ENCODE results near the gene PPP1R15B. TPM values are rescaled to one million over a fixed set of nuclear protein-coding genes. Genes with fewer than 3 reads are reported as not detected.

Gene PPP1R15B
- total RNA-seq, 1 donor from 2014 or later, result 43.3 TPM

DNA sequence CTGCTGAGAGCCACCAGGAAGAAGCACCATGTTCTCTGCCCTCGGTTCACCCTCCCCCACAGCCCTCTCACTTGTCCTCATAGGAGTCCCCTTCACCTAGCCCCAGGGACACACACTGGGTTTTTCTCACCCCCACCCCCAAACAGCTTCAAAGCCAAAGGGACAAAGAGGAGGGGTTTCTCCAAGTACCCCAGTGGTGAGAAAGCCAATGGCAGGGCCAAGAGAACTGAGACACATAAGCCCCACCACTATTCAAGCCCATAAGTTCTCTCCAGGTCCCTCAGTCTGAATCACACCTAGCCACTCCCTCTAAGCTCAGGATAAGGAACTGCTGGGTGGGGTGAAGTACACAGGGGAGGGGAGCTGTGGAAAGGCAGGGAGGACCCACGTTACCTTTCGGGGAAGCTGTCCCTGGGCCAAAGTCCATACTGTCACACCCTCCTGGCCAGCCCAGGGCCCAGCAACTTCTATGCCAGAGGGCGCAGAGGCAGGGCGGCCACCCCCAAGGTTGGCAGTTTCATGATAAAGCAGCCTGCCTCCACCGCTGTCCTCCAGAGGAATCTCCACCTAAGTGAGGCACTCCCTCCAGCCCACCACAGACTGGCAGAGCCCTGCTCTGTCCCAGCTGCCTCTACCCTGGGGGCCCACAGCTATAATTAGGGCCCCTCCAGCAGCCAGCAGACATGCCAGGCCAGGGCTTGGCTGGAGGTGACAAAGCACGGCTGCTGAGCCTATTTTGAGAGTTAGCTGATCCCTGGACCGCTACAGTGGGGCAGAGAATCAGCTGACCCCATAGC is 39.0 kb upstream of the PPP1R15B start:
- H3K36me3 Mint-ChIP-seq (ENCODE audit: insufficient read depth), result peaks cover 24% of the 10 kb centered on the region
- peaks cover 4% of the 10 kb centered on the region for H3K4me1 Mint-ChIP-seq (ENCODE audit: low read depth)
- H3K27ac Mint-ChIP-seq, result no peak overlapping the region
- DNase-seq (ENCODE audit: low spot score, unreplicated experiment), result no peak
- TF ChIP-seq, protein P1, sequence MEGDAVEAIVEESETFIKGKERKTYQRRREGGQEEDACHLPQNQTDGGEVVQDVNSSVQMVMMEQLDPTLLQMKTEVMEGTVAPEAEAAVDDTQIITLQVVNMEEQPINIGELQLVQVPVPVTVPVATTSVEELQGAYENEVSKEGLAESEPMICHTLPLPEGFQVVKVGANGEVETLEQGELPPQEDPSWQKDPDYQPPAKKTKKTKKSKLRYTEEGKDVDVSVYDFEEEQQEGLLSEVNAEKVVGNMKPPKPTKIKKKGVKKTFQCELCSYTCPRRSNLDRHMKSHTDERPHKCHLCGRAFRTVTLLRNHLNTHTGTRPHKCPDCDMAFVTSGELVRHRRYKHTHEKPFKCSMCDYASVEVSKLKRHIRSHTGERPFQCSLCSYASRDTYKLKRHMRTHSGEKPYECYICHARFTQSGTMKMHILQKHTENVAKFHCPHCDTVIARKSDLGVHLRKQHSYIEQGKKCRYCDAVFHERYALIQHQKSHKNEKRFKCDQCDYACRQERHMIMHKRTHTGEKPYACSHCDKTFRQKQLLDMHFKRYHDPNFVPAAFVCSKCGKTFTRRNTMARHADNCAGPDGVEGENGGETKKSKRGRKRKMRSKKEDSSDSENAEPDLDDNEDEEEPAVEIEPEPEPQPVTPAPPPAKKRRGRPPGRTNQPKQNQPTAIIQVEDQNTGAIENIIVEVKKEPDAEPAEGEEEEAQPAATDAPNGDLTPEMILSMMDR (IDR thresholded peaks at IDR 0.05; ENCODE audit: unreplicated experiment), result no peak
- no peak overlapping the region for H3K4me3 Mint-ChIP-seq (ENCODE audit: low read depth)
- no peaks in the 10 kb centered on the region for H3K9me3 Mint-ChIP-seq (ENCODE audit: low read depth)
- H3K27me3 Mint-ChIP-seq, result no peaks in the 10 kb centered on the region

DNA sequence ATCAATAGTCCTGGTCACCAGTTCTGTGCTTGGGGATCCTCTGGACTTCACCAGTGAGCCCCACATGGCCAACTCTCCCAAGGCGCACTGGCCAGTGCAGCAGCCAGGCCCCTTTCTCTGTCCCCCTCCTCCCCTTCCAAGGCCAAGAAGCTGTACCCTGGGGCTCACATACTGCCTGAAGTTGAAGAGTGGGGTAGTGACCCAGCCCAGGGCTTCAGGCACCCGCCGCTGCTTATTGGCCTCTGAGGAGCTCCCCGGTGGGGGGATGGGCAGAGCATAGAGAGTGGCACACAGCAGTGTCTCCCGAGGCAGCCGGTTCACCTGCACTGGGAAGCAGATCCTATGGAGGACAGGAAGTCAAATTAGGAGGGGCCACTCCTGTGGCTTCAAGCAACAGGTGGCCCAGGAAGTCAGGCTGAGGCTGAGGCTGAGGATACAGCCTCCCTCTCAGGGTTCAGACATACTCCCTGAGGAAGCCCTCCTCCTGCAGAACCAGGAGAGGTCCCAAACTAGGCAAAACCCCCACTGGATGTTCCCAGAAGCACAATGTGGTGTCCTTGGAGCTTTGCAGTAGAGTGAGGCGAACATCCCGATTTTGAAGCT is 38.2 kb upstream of the PPP1R15B start:
- no peak for DNase-seq (ENCODE audit: low spot score, unreplicated experiment)
- H3K27ac Mint-ChIP-seq, result no peak overlapping the region
- H3K9me3 Mint-ChIP-seq (ENCODE audit: low read depth), result no peaks in the 10 kb centered on the region
- H3K27me3 Mint-ChIP-seq, result no peaks in the 10 kb centered on the region
- H3K4me1 Mint-ChIP-seq (ENCODE audit: low read depth), result peaks cover 4% of the 10 kb centered on the region
- TF ChIP-seq, protein P1 (IDR thresholded peaks at IDR 0.05; ENCODE audit: unreplicated experiment), result no peak
- H3K4me3 Mint-ChIP-seq (ENCODE audit: low read depth), result no peak overlapping the region
- peaks cover 24% of the 10 kb centered on the region for H3K36me3 Mint-ChIP-seq (ENCODE audit: insufficient read depth)

DNA sequence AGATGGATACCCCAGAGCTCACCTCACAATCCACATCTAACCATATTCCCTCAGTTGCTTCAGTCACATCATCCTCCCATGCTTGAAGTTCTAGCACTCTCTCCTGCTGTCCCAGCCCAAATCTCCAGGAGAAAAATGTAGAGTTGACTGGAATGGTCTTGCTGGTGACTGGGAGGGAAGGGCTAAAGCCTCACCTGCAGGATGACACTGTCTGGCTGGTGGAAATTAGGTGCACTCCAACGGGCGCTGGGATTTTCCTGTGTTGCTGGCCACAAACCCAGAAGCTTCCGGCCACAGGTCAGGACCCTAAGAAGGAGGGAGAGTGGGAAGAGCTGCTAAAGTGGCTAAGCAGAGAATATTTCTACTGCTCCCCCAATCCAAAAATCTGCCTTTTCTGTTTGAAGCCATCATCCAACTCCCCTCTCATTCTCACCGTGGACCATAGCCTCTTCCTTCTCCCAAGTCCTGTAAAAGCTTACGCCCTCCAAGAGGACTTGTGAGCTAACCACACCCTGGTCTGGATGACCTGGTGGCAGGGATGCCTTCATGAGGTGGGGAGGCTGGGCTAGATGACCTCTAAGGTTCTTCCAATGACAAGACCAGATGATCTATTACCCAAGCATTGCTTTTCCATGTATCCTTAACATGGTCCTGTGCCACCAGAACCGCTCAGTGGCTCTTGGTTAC is 37.5 kb upstream of the PPP1R15B start:
- H3K27ac Mint-ChIP-seq, result no peak overlapping the region
- no peak overlapping the region for H3K4me3 Mint-ChIP-seq (ENCODE audit: low read depth)

DNA sequence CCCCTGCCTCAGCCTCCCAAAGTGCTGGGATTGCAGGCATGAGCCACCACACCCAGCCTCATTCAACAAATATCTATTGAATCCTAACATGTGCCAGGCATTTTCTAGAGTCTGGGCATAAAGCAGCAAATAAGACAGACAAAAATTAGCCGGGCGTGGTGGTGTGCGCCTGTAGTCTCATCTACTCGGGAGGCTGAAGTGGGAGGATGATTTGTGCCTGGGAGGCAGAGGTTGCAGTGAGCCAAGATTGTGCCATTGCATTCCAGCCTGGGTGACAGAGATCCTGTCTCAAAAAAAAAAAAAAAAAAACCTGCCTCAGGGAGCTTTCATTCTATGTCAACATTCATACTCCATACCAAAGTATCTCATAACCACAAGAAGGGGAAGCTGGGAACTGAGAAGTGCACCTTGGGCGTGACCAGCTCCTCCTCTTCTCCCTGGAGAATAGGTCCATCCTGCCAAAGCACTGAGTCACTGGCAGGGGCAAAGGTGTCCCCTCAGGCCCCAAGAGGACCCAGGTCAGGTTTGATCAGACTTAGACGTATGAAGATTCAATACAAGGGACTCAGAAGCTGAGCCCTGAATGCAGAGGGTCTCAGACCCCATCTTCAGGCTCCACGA is 36.8 kb upstream of the PPP1R15B start:
- Mint-ChIP-seq H3K4me1 (ENCODE audit: low read depth) (peaks cover 4% of the 10 kb centered on the region), H3K36me3 (ENCODE audit: insufficient read depth) (peaks cover 30% of the 10 kb centered on the region), H3K4me3 (ENCODE audit: low read depth) (no peak overlapping the region), H3K27ac (no peak overlapping the region), H3K9me3 (ENCODE audit: low read depth) (no peaks in the 10 kb centered on the region), H3K27me3 (no peaks in the 10 kb centered on the region)
- TF ChIP-seq, protein P1 (IDR thresholded peaks at IDR 0.05; ENCODE audit: unreplicated experiment), result no peak
- no peak for DNase-seq (ENCODE audit: low spot score, unreplicated experiment)

More for the DNA sequence above, 37.5 kb upstream of the PPP1R15B start:
- H3K9me3 Mint-ChIP-seq (ENCODE audit: low read depth), result no peaks in the 10 kb centered on the region
- H3K36me3 Mint-ChIP-seq (ENCODE audit: insufficient read depth), result peaks cover 27% of the 10 kb centered on the region
- TF ChIP-seq, protein P1 (IDR thresholded peaks at IDR 0.05; ENCODE audit: unreplicated experiment), result no peak
- no peaks in the 10 kb centered on the region for H3K27me3 Mint-ChIP-seq
- no peak for DNase-seq (ENCODE audit: low spot score, unreplicated experiment)
- H3K4me1 Mint-ChIP-seq (ENCODE audit: low read depth), result peaks cover 4% of the 10 kb centered on the region

DNA sequence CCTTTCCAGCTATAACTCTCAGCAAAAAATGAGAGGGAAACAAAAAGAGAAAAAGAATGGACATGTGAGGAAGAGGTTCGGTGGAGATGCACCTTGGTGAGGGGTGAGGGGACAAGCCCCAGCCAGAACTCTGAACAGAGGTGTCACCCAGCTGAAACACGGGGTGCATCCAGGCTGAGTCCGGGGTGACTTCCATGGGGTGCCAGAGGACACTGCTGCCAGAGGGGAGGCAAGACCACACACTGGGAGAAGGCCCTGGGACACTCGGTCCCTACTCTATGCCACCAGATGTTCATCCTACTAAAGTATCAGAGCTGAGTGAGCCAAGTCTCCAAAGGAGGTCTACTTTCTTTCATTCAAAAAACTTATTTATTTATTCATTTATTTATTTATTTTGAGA is 36.1 kb upstream of the PPP1R15B start:
- H3K27me3 Mint-ChIP-seq, result no peaks in the 10 kb centered on the region
- no peaks in the 10 kb centered on the region for H3K9me3 Mint-ChIP-seq (ENCODE audit: low read depth)
- peaks cover 29% of the 10 kb centered on the region for H3K36me3 Mint-ChIP-seq (ENCODE audit: insufficient read depth)
- DNase-seq (ENCODE audit: low spot score, unreplicated experiment), result no peak
- no peak overlapping the region for H3K4me3 Mint-ChIP-seq (ENCODE audit: low read depth)
- H3K27ac Mint-ChIP-seq, result peak overlapping the region; percentile 31
- TF ChIP-seq, protein P1 (IDR thresholded peaks at IDR 0.05; ENCODE audit: unreplicated experiment), result no peak
- peaks cover 4% of the 10 kb centered on the region for H3K4me1 Mint-ChIP-seq (ENCODE audit: low read depth)

All from progenitor cell of endocrine pancreas (in vitro differentiated cells).